WTC11 (cell line): ENCODE measurements around the gene UBE2V1. TPM values are rescaled to one million over a fixed set of nuclear protein-coding genes. Genes with fewer than 3 reads are reported as not detected.

Source experiments
- ATAC-seq: fragments of 200-7000 bp; cut with Tn5 transposase; 2 replicates; pipeline ENCODE4 v1.10.0; 2021; ENCODE audit warnings: mild to moderate bottlenecking, moderate library complexity
- CTCF ChIA-PET: fragments of 300-600 bp; sonication (Branson Sonifier 250); formaldehyde crosslinking; loops from one replicate; lab custom pipeline; 2021; ENCODE audit warnings: antibody characterized with exemption; lab: Charles Lee
- POLR2A ChIA-PET: fragments of 350-600 bp; sonication (Branson Sonifier 250); formaldehyde crosslinking; loops from one replicate; lab custom pipeline; 2021; ENCODE audit warnings: antibody characterized with exemption; lab: Charles Lee
- DNase-seq: peaks from one replicate; pipeline ENCODE4 v3.0.0; 2021; ENCODE audit warnings: low spot score
- H3K27ac Mint-ChIP-seq: 2 replicates; pipeline ENCODE4 v1.8.0; 2021; ENCODE audit warnings: mixed read lengths
- H3K27me3 Mint-ChIP-seq: 2 replicates; pipeline ENCODE4 v1.8.0; 2021; ENCODE audit warnings: low read depth, mild to moderate bottlenecking, moderate library complexity, mixed read lengths
- H3K36me3 Mint-ChIP-seq: 2 replicates; pipeline ENCODE4 v1.8.0; 2021; ENCODE audit warnings: mixed read lengths
- H3K4me1 Mint-ChIP-seq: 2 replicates; pipeline ENCODE4 v1.8.0; 2022; ENCODE audit warnings: mixed read lengths
- H3K4me3 Mint-ChIP-seq: 2 replicates; pipeline ENCODE4 v1.8.0; 2021; ENCODE audit warnings: mild to moderate bottlenecking, moderate library complexity, mixed read lengths
- H3K9me3 Mint-ChIP-seq: 2 replicates; pipeline ENCODE4 v1.8.0; 2021; ENCODE audit warnings: mixed read lengths
- ATF2 ChIP-seq: sonication (generic); formaldehyde crosslinking; IDR thresholded peaks from 2 replicates; pipeline ENCODE4 v1.8.1; 2022; ENCODE audit warnings: low read depth, missing genetic modification reagents, borderline replicate concordance
- CBFB ChIP-seq: sonication (generic); formaldehyde crosslinking; IDR thresholded peaks from 2 replicates; pipeline ENCODE4 v1.8.1; 2022; ENCODE audit warnings: mild to moderate bottlenecking, low read depth, missing genetic modification reagents
- E2F4 ChIP-seq: sonication (generic); formaldehyde crosslinking; IDR thresholded peaks from 2 replicates; pipeline ENCODE4 v1.8.1; 2022; ENCODE audit warnings: low read depth, mild to moderate bottlenecking, moderate library complexity, missing genetic modification reagents, borderline replicate concordance
- ELF4 ChIP-seq: sonication (generic); formaldehyde crosslinking; IDR thresholded peaks from 2 replicates; pipeline ENCODE4 v1.8.1; 2022; ENCODE audit warnings: low read depth, mild to moderate bottlenecking, moderate library complexity, missing genetic modification reagents
- GABPB1 ChIP-seq: sonication (generic); formaldehyde crosslinking; IDR thresholded peaks from 2 replicates; pipeline ENCODE4 v1.8.1; 2023; ENCODE audit warnings: mild to moderate bottlenecking, missing genetic modification reagents
- GRHL2 ChIP-seq: fragments of 250-450 bp; sonication (Bioruptor Pico); IDR thresholded peaks from 2 replicates; pipeline ENCODE4 v1.8.0; 2022; ENCODE audit warnings: mild to moderate bottlenecking, moderate library complexity; ENCODE audit not compliant: insufficient replicate concordance, severe bottlenecking
- HMGA2 ChIP-seq: fragments of 250-450 bp; sonication (Bioruptor Pico); IDR thresholded peaks from 2 replicates; pipeline ENCODE4 v1.4.0; 2021; ENCODE audit warnings: mild to moderate bottlenecking, moderate library complexity
- IRF2 ChIP-seq: sonication (generic); formaldehyde crosslinking; IDR thresholded peaks from 2 replicates; pipeline ENCODE4 v1.8.0; 2022; ENCODE audit warnings: low read depth, missing genetic modification reagents, borderline replicate concordance
- MXD4 ChIP-seq: fragments of 250-450 bp; sonication (Bioruptor Pico); IDR thresholded peaks from 2 replicates; pipeline ENCODE4 v1.8.0; 2021; ENCODE audit warnings: mild to moderate bottlenecking, moderate library complexity, borderline replicate concordance
- NR3C1 ChIP-seq: sonication (generic); formaldehyde crosslinking; conservative IDR thresholded peaks from 2 replicates; pipeline ENCODE4 v1.8.1; 2023; ENCODE audit warnings: low read depth, mild to moderate bottlenecking, missing genetic modification reagents
- PRRX2 ChIP-seq: fragments of 250-450 bp; sonication (Bioruptor Pico); IDR thresholded peaks from 2 replicates; pipeline ENCODE4 v1.8.0; 2021; ENCODE audit warnings: mild to moderate bottlenecking
- SMAD3 ChIP-seq: sonication (generic); formaldehyde crosslinking; IDR thresholded peaks from 2 replicates; pipeline ENCODE4 v1.8.0; 2022; ENCODE audit warnings: missing genetic modification reagents, mild to moderate bottlenecking, borderline replicate concordance
- SOX15 ChIP-seq: fragments of 250-450 bp; sonication (Bioruptor Pico); IDR thresholded peaks from 2 replicates; pipeline ENCODE4 v1.9.0; 2021; ENCODE audit warnings: mild to moderate bottlenecking
- ZNF138 ChIP-seq: sonication (generic); formaldehyde crosslinking; conservative IDR thresholded peaks from 2 replicates; pipeline ENCODE4 v1.8.1; 2022; ENCODE audit warnings: mild to moderate bottlenecking, moderate library complexity, missing genetic modification reagents
- ZNF416 ChIP-seq: fragments of 250-450 bp; sonication (Bioruptor Pico); IDR thresholded peaks from 2 replicates; pipeline ENCODE4 v1.9.0; 2021; ENCODE audit warnings: mild to moderate bottlenecking, inconsistent platforms
- ZNF671 ChIP-seq: fragments of 250-450 bp; sonication (Bioruptor Pico); IDR thresholded peaks from 2 replicates; pipeline ENCODE4 v1.8.0; 2021; ENCODE audit warnings: mild to moderate bottlenecking
- total RNA-seq: library from RNA; stranded (reverse); gene quantifications from 3 replicates; pipeline ENCODE4 v1.2.3, GENCODE V29; 2021
- TF ChIP-seq, protein P1 (sequence below): fragments of 250-450 bp; sonication (Bioruptor Pico); IDR thresholded peaks from 2 replicates; pipeline ENCODE4 v2.1.2; 2022; ENCODE audit warnings: mild to moderate bottlenecking, moderate library complexity
- TF ChIP-seq, protein P2 (sequence below): sonication (generic); formaldehyde crosslinking; IDR thresholded peaks from 2 replicates; pipeline ENCODE4 v1.8.1; 2022; ENCODE audit warnings: missing genetic modification reagents, borderline replicate concordance
- TF ChIP-seq, protein P3 (sequence below): sonication (generic); formaldehyde crosslinking; IDR thresholded peaks from 2 replicates; pipeline ENCODE4 v1.8.0; 2023; ENCODE audit warnings: missing genetic modification reagents, mild to moderate bottlenecking, borderline replicate concordance
- TF ChIP-seq, protein P4 (sequence below): sonication (generic); formaldehyde crosslinking; IDR thresholded peaks from 2 replicates; pipeline ENCODE4 v1.8.1; 2023; ENCODE audit warnings: mild to moderate bottlenecking, missing genetic modification reagents, moderate library complexity

Gene UBE2V1
- total RNA-seq, 1 experiment from 2014 or later = 144 TPM

DNA sequence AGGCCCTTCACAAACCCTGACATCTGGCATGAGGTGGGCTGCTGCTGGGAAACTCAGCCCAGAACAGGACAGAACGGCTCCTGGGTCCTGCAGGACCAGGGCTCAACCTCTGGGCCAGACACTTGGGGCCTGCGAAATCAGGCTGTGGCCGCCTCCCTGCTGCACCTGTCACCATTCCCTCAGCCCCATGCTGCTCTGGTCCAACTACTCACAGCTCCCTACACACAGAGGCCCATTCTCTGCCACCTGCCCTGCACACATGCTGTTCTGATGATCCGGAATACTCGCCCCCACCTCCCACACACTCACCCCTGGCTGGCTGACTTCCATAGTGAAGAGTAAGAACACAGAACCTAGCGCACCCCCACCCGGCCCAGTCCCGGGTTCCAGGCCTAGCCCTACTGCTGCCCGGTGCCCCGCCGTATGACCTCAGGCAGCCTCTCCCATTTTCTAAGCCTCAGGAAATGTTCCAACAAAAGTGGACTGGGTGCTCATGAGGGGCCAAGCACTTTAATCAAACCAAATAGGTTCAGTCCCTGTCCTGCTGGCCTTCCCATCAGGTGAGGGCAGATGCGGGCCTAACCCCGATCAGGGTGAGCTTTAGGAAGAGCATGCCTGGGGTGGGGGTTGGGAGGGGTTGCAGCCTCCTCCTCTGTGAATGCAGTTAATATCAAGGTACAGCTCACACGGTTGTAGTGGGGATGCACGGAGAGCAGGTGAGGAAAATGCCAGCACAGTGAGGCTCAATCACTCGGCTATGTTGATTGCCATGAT, 36.7 kb upstream of the UBE2V1 start (continued):
- no peak for TF ChIP-seq SOX15 (CRISPR knock-in tag)
- TF ChIP-seq, protein P1, sequence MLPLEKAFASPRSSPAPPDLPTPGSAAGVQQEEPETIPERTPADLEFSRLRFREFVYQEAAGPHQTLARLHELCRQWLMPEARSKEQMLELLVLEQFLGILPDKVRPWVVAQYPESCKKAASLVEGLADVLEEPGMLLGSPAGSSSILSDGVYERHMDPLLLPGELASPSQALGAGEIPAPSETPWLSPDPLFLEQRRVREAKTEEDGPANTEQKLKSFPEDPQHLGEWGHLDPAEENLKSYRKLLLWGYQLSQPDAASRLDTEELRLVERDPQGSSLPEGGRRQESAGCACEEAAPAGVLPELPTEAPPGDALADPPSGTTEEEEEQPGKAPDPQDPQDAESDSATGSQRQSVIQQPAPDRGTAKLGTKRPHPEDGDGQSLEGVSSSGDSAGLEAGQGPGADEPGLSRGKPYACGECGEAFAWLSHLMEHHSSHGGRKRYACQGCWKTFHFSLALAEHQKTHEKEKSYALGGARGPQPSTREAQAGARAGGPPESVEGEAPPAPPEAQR = no peak
- TF ChIP-seq SMAD3 (CRISPR knock-in tag) = no peak
- no peak for TF ChIP-seq IRF2
- TF ChIP-seq HMGA2 (CRISPR knock-in tag) = no peak
- TF ChIP-seq, protein P2, sequence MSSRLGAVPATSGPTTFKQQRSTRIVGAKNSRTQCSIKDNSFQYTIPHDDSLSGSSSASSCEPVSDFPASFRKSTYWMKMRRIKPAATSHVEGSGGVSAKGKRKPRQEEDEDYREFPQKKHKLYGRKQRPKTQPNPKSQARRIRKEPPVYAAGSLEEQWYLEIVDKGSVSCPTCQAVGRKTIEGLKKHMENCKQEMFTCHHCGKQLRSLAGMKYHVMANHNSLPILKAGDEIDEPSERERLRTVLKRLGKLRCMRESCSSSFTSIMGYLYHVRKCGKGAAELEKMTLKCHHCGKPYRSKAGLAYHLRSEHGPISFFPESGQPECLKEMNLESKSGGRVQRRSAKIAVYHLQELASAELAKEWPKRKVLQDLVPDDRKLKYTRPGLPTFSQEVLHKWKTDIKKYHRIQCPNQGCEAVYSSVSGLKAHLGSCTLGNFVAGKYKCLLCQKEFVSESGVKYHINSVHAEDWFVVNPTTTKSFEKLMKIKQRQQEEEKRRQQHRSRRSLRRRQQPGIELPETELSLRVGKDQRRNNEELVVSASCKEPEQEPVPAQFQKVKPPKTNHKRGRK = no peak
- TF ChIP-seq ZNF138 (CRISPR knock-in tag) = no peak
- TF ChIP-seq ZNF671 (CRISPR knock-in tag) = no peak

- no peak for DNase-seq
- H3K4me3 Mint-ChIP-seq = no peak overlapping the region
Measured at GRCh38 chr20:50146732-50147662, 34.0 kb upstream of the UBE2V1 start.

More at GRCh38 chr20:50146732-50147662, 34.0 kb upstream of the UBE2V1 start:
- ChIA-PET CTCF (interaction anchor here (0.6 to 2.1 kb wide), 7 partner anchors 22 to 476 kb away, joined by 3 to 10 read pairs (median 6); no protein-coding TSS in a partner anchor), POLR2A (no interaction called here)
- ATAC-seq = peak; percentile 62
- H3K27ac Mint-ChIP-seq = peak overlapping the region; percentile 93
- TF ChIP-seq ATF2 (no peak), CBFB (no peak), E2F4 (CRISPR knock-in tag) (no peak), ELF4 (CRISPR knock-in tag) (no peak), HMGA2 (CRISPR knock-in tag) (no peak), NR3C1 (no peak), MXD4 (CRISPR knock-in tag) (no peak), PRRX2 (CRISPR knock-in tag) (no peak), GRHL2 (CRISPR knock-in tag) (no peak), ZNF416 (CRISPR knock-in tag) (no peak), GABPB1 (CRISPR knock-in tag) (no peak)
- TF ChIP-seq, protein P3, sequence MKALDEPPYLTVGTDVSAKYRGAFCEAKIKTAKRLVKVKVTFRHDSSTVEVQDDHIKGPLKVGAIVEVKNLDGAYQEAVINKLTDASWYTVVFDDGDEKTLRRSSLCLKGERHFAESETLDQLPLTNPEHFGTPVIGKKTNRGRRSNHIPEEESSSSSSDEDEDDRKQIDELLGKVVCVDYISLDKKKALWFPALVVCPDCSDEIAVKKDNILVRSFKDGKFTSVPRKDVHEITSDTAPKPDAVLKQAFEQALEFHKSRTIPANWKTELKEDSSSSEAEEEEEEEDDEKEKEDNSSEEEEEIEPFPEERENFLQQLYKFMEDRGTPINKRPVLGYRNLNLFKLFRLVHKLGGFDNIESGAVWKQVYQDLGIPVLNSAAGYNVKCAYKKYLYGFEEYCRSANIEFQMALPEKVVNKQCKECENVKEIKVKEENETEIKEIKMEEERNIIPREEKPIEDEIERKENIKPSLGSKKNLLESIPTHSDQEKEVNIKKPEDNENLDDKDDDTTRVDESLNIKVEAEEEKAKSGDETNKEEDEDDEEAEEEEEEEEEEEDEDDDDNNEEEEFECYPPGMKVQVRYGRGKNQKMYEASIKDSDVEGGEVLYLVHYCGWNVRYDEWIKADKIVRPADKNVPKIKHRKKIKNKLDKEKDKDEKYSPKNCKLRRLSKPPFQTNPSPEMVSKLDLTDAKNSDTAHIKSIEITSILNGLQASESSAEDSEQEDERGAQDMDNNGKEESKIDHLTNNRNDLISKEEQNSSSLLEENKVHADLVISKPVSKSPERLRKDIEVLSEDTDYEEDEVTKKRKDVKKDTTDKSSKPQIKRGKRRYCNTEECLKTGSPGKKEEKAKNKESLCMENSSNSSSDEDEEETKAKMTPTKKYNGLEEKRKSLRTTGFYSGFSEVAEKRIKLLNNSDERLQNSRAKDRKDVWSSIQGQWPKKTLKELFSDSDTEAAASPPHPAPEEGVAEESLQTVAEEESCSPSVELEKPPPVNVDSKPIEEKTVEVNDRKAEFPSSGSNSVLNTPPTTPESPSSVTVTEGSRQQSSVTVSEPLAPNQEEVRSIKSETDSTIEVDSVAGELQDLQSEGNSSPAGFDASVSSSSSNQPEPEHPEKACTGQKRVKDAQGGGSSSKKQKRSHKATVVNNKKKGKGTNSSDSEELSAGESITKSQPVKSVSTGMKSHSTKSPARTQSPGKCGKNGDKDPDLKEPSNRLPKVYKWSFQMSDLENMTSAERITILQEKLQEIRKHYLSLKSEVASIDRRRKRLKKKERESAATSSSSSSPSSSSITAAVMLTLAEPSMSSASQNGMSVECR (CRISPR knock-in tag) = no peak
- TF ChIP-seq, protein P4, sequence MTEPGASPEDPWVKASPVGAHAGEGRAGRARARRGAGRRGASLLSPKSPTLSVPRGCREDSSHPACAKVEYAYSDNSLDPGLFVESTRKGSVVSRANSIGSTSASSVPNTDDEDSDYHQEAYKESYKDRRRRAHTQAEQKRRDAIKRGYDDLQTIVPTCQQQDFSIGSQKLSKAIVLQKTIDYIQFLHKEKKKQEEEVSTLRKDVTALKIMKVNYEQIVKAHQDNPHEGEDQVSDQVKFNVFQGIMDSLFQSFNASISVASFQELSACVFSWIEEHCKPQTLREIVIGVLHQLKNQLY (CRISPR knock-in tag) = no peak
- no peaks in the 10 kb centered on the region for H3K27me3 Mint-ChIP-seq
- peaks cover 21% of the 10 kb centered on the region for H3K36me3 Mint-ChIP-seq
- peaks cover 68% of the 10 kb centered on the region for H3K4me1 Mint-ChIP-seq
- no peaks in the 10 kb centered on the region for H3K9me3 Mint-ChIP-seq
